Retinal pigment epithelial cell (primary cell): ENCODE results near the gene SIDT1.

Experiments used
- DNase-seq: peaks from one replicate; pipeline ENCODE4 v3.0.0-alpha.2; 2010; ENCODE audit warnings: low read depth
- H3K4me3 ChIP-seq: 2 replicates; pipeline ENCODE4 v1.5.1; 2011; ENCODE audit warnings: mild to moderate bottlenecking, low read length, control low read depth, moderate library complexity
- CTCF ChIP-seq: conservative IDR thresholded peaks from 2 replicates; pipeline ENCODE4 v1.5.1; 2011; ENCODE audit warnings: low read depth, low read length, control low read depth, inconsistent platforms

SIDT1 gene

DNA sequence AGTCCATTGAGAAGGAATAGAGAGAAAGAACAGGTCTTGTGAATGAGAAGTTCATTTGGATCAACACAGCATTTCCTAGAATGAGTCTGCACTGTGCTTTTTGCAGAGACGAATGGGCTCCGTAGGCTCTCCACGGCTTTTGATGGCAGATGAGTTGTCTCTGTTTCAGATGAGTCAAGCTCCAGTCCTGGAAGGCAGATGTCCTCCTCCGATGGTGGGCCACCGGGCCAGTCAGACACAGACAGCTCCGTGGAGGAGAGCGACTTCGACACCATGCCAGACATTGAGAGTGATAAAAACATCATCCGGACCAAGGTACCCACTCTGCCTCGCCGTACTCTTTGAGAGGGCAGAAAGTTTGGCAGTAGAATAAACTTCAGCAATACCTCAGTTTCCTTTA is 70.5 kb downstream of the SIDT1 start:
- no peak for DNase-seq
- no peak for TF ChIP-seq CTCF
- H3K4me3 ChIP-seq = no peak overlapping the region

DNA sequence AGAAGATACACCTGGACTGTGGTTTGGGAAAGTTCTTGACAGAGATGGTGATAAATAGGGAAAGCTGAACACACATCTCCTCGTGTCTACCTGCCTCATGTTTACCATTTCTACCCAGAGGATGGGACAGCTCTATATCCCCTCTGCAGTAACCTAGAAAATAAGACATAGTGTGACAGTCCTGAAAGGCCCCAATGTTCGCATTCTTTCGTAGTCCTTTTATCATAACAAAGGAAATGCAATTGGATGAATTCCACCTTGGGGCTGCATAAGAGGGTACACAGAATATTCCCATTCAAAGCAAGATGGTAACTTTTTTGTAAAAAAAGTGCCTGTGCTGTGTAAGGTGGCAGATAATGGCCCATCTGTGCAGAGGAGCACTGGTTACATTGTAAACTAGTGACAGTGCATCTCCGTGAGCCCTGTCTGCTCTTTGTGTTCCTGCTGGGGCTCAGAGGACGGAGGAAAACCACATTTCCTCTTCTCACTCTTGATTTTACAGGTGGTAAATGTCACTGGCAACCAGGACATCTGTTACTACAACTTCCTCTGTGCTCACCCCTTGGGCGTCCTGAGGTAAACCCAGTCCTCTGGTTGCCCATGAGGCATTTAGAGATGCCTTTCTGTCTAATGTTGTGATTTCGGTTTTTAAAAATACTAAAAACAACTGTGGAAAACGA is 74.3 kb downstream of the SIDT1 start:
- no peak overlapping the region for H3K4me3 ChIP-seq
- TF ChIP-seq CTCF = no peak
- DNase-seq = no peak

DNA sequence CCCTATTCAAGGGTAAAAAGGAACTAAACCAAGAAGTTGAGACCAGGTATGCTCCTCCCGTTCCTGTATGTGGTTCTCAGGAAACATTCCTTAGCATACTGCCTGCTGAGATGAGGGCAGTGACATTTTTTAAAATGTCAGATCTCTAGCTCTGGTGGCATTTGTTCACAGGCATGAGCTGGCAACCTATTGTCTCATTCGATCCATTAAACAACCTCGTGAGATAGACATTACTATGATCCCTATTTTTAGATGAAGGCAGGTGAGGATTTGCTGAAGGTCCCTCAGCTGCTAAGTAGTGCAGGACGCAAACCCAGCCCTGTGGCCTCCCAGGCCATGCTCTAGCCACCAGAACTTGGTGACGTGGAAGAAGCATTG is 74.9 kb downstream of the SIDT1 start:
- H3K4me3 ChIP-seq = no peak overlapping the region
- no peak for TF ChIP-seq CTCF
- DNase-seq = no peak

DNA sequence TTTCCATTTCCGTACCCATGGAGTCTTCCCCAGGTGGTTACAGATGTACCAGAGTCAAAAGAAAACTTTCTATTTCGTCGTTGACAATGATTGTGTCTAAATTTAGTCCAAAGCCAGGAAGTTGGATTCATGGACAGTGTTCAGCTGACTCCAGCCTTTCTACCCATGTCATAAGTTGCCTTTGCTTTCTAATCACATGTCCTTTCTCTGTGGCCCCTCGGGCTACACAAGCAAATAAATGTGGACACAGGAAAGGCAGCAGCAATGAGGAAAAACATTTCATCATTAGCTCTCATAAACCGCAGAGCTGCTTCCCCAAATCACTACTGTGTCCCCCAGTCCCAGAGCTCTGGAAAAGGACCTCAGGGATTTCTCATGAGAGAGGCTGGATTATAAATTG is 82.0 kb downstream of the SIDT1 start:
- H3K4me3 ChIP-seq = no peak overlapping the region
- DNase-seq = no peak
- TF ChIP-seq CTCF = no peak

DNA sequence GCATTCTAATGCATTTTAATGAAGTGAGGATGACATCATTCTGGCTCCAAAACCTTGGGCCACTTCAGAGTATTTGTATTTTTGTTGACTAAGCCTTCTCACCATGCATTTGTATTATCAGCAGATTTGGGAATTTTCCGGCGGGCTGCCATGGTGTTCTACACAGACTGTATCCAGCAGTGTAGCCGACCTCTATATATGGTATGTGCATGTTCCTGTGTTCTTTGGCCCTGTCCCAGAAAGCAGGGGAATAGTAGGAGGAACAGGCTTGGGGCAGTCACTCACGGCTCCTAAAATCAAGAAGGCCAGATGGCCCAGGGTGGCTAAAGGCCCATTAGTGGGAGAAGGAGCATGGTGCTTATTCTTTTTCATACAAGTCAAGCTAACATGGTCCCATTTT is 83.6 kb downstream of the SIDT1 start:
- DNase-seq = no peak
- H3K4me3 ChIP-seq = no peak overlapping the region
- no peak for TF ChIP-seq CTCF

DNA sequence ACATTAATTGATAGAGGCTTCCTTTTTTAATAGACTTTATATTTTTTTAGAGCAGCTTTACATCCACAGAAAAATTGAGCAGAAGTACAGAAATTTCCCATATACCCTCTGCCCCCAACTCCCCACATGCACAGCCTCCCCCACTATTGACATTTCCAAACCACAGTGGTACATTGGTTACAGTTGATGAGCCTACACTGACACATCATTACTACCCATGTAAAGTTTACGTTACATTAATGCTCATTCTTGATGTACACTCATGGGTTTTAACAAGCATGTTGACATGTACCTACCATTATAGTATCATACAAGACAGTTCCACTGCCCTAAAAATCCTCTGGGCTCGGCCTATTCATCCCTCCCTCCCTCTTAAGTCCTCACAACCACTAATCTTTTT is 85.4 kb downstream of the SIDT1 start:
- no peak for TF ChIP-seq CTCF
- H3K4me3 ChIP-seq = no peak overlapping the region
- DNase-seq = no peak

DNA sequence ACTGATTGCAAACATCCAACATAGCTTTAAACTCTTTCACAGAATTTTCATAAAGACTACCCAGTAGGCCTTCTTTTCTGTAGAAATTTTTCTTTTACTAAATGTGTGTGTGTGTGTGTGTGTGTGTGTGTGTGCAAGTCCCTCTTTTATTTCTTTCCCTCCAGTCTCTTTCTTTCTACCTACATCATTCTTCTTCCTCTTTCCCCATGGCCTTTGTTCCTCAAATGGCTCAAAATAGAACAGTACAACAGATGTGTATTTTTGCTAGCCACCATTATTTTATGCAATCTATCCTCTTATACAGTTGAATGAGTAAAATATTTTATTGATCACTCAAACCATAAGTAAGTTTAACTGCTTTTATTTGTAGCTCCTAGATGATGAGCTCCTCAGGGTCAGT is 87.7 kb downstream of the SIDT1 start:
- H3K4me3 ChIP-seq = no peak overlapping the region
- TF ChIP-seq CTCF = no peak
- no peak for DNase-seq
